ENCODE measurements around the gene NAXD.

Gene NAXD

DNA sequence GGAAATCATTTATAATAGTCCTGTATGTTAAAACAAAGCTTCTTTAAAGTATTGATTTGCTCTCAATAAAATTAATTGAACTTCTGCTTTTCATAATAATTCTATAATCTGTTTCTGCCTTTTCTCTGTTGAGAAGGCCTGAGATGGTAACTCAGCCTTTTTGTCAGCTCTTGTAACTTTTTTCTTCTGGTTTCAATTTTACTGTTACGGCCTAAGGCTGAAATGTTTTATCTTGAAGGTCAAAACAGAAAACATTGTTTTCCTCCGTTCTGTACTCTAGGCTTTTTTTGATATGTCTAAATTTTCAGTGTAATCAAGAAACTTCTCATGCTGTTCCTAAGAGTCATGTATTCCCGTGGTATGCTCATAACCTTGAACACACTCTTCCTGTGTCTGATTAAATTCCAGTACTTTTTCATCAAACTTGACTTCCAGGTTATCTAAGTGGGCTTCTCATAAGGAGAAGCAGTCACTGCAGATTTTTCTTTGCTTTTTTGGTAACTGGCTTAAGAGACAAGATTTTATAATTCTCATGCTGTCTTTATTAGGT, 7.6 kb upstream of the NAXD start:
- TF ChIP-seq, protein P1, sequence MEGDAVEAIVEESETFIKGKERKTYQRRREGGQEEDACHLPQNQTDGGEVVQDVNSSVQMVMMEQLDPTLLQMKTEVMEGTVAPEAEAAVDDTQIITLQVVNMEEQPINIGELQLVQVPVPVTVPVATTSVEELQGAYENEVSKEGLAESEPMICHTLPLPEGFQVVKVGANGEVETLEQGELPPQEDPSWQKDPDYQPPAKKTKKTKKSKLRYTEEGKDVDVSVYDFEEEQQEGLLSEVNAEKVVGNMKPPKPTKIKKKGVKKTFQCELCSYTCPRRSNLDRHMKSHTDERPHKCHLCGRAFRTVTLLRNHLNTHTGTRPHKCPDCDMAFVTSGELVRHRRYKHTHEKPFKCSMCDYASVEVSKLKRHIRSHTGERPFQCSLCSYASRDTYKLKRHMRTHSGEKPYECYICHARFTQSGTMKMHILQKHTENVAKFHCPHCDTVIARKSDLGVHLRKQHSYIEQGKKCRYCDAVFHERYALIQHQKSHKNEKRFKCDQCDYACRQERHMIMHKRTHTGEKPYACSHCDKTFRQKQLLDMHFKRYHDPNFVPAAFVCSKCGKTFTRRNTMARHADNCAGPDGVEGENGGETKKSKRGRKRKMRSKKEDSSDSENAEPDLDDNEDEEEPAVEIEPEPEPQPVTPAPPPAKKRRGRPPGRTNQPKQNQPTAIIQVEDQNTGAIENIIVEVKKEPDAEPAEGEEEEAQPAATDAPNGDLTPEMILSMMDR (IDR thresholded peaks at IDR 0.05; ENCODE audit: low read depth, low read length, missing control alignments) = no peak
- in situ Hi-C loops (cut with HindIII; ENCODE audit: low sequenced_read_pairs) = loop anchor here (25.0 kb wide), 1 partner anchor 205 kb away; no protein-coding TSS in a partner anchor
- H3K4me3 ChIP-seq (ENCODE audit: low read depth, low read length) = no peak overlapping the region
- DNase-seq (ENCODE audit: low read depth) = no peak

DNA sequence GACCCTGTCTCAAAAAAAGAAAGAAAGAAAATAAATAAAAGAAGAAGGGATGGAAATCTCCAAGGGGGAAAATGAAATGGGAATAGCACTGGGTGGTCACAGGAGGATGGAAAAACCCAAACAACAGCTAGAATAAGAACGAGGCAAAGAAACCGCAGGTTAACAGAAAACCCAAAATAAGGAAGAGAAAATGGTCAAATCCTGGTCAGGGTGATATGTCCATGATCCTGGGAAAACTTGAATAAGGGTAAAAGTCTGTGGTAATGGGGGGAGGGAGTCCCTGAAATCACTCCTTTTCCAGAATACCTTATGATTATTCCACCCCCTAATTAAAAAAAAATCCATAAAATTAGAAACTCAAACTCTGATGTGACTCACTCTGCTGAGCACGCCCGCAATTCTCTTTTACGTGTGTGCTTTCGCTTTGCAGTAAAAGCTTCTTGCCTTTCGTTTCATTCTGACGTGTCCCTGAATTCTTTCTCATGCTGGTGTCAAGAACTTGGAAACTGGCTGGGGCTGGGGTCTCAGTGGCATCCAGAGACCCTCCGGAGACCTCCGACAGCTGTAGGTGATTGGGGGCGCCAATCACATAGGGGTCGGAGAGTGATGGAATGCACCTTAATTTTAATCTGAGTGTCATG, 4.3 kb upstream of the NAXD start:
- in situ Hi-C loops (cut with HindIII; ENCODE audit: low sequenced_read_pairs) = loop anchor here (25.0 kb wide), 1 partner anchor 201 kb away; no protein-coding TSS in a partner anchor
- TF ChIP-seq, protein P1 (IDR thresholded peaks at IDR 0.05; ENCODE audit: low read depth, low read length, missing control alignments) = no peak
- no peak for DNase-seq (ENCODE audit: low read depth)
- no peak overlapping the region for H3K4me3 ChIP-seq (ENCODE audit: low read depth, low read length)

DNA sequence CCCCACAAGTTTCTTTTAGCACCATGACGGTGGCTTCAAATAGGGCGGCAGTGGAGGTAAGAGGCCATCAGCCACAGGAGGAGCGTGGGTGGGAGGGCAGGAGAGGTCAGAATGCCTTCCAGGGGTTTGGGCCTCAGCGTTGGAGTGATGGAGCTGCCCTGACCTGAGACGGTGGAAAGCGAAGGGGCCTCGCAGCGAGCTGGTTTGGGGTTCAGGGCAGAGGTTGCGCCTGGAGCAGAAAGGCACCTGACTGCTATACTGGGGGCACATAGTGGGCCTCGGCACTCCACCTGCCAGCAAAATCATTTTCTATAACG, 382 bp upstream of the NAXD start:
- TF ChIP-seq, protein P1 (IDR thresholded peaks at IDR 0.05; ENCODE audit: low read depth, low read length, missing control alignments) = no peak
- in situ Hi-C loops (cut with HindIII; ENCODE audit: low sequenced_read_pairs) = loop anchor here (25.0 kb wide), 1 partner anchor 197 kb away; no protein-coding TSS in a partner anchor
- H3K4me3 ChIP-seq (ENCODE audit: low read depth, low read length) = peak overlapping the region; percentile 76
- no peak for DNase-seq (ENCODE audit: low read depth)

DNA sequence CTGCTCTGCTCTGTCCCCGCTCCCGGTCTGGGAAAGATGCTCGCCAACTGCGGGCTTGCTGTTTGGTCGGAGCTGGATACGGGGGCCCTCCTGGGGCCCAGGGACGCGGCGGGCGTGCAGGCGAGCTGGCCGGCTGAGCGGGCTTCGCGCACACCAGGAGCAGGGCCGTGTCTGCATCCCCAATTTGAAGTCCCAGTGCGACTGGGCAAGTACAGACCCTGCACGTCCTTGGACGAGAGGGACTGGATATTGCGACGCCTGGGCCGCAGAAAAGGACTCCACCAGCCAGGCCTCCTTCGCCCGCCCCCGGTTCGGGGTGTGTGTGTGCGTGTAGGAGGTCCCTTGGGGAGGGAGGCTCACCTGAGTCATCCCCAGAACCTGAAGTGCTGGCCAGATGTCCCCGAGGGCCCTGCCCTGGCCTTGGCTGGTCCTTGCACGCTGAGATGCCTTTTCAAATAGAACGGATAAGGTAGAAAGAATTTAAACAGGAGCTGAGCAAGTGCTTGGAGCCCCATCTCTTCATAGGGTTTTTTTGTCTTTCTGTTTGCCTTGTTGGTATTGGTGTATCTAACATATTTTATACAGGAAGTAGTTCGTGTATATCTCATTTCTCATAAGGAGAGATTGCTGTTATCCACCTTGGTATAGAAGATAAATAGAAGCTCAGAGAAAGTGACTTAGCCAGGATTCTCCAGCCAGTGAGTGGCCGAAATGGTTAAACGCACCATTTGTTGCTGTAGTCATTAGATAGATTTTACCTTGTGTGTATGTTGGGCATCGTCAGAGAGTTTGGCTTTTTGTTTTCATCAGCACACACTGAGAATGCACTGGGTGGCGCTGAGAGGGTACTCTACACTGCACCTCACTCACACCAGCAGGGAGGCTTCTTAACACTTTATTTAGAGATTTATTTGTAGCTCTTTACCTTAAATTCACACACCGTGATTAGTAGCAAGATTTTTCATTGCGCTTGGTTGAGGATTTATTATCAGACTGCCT, 1.1 kb downstream of the NAXD start:
- TF ChIP-seq, protein P1 (IDR thresholded peaks at IDR 0.05; ENCODE audit: low read depth, low read length, missing control alignments) = peak; percentile 15
- in situ Hi-C loops (cut with HindIII; ENCODE audit: low sequenced_read_pairs) = loop anchor here (25.0 kb wide), 1 partner anchor 196 kb away; no protein-coding TSS in a partner anchor
- H3K4me3 ChIP-seq (ENCODE audit: low read depth, low read length) = peak overlapping the region; percentile 76
- DNase-seq (ENCODE audit: low read depth) = no peak

DNA sequence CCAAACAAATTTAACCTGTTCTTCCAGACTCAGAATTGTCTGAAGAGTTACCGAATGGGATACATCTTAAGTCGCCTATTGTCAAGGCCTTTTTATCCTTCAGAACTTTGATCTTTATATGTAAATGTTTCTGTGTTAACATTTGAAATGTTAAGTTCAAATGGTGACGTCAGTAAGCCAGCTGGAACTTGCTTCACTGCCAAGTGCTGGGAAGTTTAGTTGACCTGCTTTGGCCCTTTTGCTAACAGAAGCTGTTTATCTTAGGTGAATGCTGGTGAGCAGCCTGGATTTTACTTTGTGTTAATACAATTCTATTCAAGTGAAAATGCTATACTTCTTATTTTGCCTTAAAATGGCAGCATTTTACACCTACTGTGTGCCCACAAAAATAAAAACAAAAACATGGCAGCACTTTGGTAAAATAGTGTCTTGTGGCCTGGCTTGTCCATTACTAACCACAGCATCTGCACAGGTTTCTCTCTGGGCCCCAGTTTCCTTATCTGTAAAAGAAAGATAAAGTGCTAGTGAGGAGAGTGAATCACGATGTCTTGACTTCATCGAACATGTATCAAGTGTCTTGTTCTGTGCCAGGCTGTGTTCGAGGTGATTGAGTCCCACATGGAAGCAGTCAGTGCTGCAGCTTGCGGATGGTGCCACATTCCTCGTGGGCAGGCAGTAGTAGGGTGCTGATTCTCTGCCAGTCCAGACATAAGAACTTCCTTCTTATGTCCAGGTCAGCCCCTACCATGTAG, 2.2 kb downstream of the NAXD start:
- DNase-seq (ENCODE audit: low read depth) = peak; percentile 74
- in situ Hi-C loops (cut with HindIII; ENCODE audit: low sequenced_read_pairs) = loop anchor here (25.0 kb wide), 1 partner anchor 195 kb away; no protein-coding TSS in a partner anchor
- H3K4me3 ChIP-seq (ENCODE audit: low read depth, low read length) = no peak overlapping the region
- TF ChIP-seq, protein P1 (IDR thresholded peaks at IDR 0.05; ENCODE audit: low read depth, low read length, missing control alignments) = no peak

DNA sequence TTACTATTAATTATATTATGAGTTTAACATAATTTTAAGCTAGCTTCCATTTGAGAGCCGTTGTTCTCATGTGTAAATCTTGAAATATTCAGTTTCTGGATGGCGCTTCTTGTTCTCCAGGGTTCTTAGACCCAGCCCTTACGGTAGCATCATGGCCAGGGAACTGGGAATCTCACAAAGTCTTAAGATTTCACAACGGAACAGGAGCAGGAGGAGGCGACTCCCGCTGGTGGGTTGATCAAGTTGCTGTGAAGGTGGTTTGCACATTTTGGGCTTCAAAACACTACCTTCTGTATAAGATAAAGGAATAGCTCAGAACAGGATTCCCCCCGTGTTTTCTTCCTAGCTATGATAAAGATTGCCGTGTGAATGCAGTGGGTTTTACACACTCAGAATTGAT, 2.8 kb downstream of the NAXD start:
- H3K4me3 ChIP-seq (ENCODE audit: low read depth, low read length) = no peak overlapping the region
- in situ Hi-C loops (cut with HindIII; ENCODE audit: low sequenced_read_pairs) = loop anchor here (25.0 kb wide), 1 partner anchor 194 kb away; no protein-coding TSS in a partner anchor
- no peak for DNase-seq (ENCODE audit: low read depth)
- TF ChIP-seq, protein P1 (IDR thresholded peaks at IDR 0.05; ENCODE audit: low read depth, low read length, missing control alignments) = no peak
